Measurements from ENCODE around the gene PUS10. TPM values are rescaled to one million over a fixed set of nuclear protein-coding genes. Genes with fewer than 3 reads are reported as not detected.
A peak's percentile ranks its signal among the peaks of the same experiment; 100 is the strongest.

The PUS10 gene
- total RNA-seq, 1 donor from 2014 or later = 6.2 TPM

- DNase-seq (ENCODE audit: low spot score in 2 of 2, unreplicated experiment in 2 of 2) = no peak
- no peak overlapping the region for H3K27ac Mint-ChIP-seq
Measured at GRCh38 chr2:60948926-60949579, 69.0 kb downstream of the PUS10 start.

GRCh38 chr2:60948161-60948560 is 69.9 kb downstream of the PUS10 start:
- Mint-ChIP-seq H3K36me3 (peaks cover 29% of the 10 kb centered on the region), H3K4me1 (peaks cover 3% of the 10 kb centered on the region), H3K27me3 (ENCODE audit: low read depth) (no peaks in the 10 kb centered on the region), H3K27ac (no peak overlapping the region), H3K4me3 (no peak overlapping the region), H3K9me3 (peaks cover 11% of the 10 kb centered on the region)
- no peak for DNase-seq (ENCODE audit: low spot score in 2 of 2, unreplicated experiment in 2 of 2)
- TF ChIP-seq CTCF (IDR thresholded peaks at IDR 0.05; ENCODE audit: unreplicated experiment) = no peak

More at GRCh38 chr2:60948926-60949579, 69.0 kb downstream of the PUS10 start:
- peaks cover 11% of the 10 kb centered on the region for H3K9me3 Mint-ChIP-seq
- H3K4me3 Mint-ChIP-seq = no peak overlapping the region
- no peaks in the 10 kb centered on the region for H3K27me3 Mint-ChIP-seq (ENCODE audit: low read depth)
- H3K4me1 Mint-ChIP-seq = peaks cover 3% of the 10 kb centered on the region
- peaks cover 34% of the 10 kb centered on the region for H3K36me3 Mint-ChIP-seq
- no peak for TF ChIP-seq CTCF (IDR thresholded peaks at IDR 0.05; ENCODE audit: unreplicated experiment)

GRCh38 chr2:60947056-60947455 is 71.0 kb downstream of the PUS10 start:
- Mint-ChIP-seq H3K9me3 (peaks cover 11% of the 10 kb centered on the region), H3K4me1 (peaks cover 3% of the 10 kb centered on the region), H3K4me3 (no peak overlapping the region), H3K27ac (peak overlapping the region; percentile 26), H3K36me3 (peaks cover 27% of the 10 kb centered on the region), H3K27me3 (ENCODE audit: low read depth) (no peaks in the 10 kb centered on the region)
- DNase-seq (ENCODE audit: low spot score in 2 of 2, unreplicated experiment in 2 of 2) = no peak
- no peak for TF ChIP-seq CTCF (IDR thresholded peaks at IDR 0.05; ENCODE audit: unreplicated experiment)

- peaks cover 3% of the 10 kb centered on the region for H3K4me1 Mint-ChIP-seq
- no peak overlapping the region for H3K4me3 Mint-ChIP-seq
- no peak overlapping the region for H3K27ac Mint-ChIP-seq
- DNase-seq (ENCODE audit: low spot score in 2 of 2, unreplicated experiment in 2 of 2) = no peak
- H3K27me3 Mint-ChIP-seq (ENCODE audit: low read depth) = no peaks in the 10 kb centered on the region
- peaks cover 16% of the 10 kb centered on the region for H3K36me3 Mint-ChIP-seq
- peaks cover 11% of the 10 kb centered on the region for H3K9me3 Mint-ChIP-seq
- TF ChIP-seq CTCF (IDR thresholded peaks at IDR 0.05; ENCODE audit: unreplicated experiment) = no peak
Measured at GRCh38 chr2:60945341-60945740, 72.7 kb downstream of the PUS10 start.

GRCh38 chr2:60939622-60940021 is 78.4 kb downstream of the PUS10 start:
- Mint-ChIP-seq H3K27ac (no peak overlapping the region), H3K9me3 (no peaks in the 10 kb centered on the region), H3K27me3 (ENCODE audit: low read depth) (no peaks in the 10 kb centered on the region), H3K4me3 (no peak overlapping the region), H3K36me3 (peaks cover 32% of the 10 kb centered on the region), H3K4me1 (no peaks in the 10 kb centered on the region)
- TF ChIP-seq CTCF (IDR thresholded peaks at IDR 0.05; ENCODE audit: unreplicated experiment) = no peak
- DNase-seq (ENCODE audit: low spot score in 2 of 2, unreplicated experiment in 2 of 2) = no peak
